Left ventricle myocardium superior (tissue), 1 donor: ENCODE results near the gene KIR2DL3. TPM values are rescaled to one million over a fixed set of nuclear protein-coding genes. Genes with fewer than 3 reads are reported as not detected.
"Not testable (repeated sequence)": the region's sequence is repeated elsewhere in the genome, so short reads cannot be mapped to it uniquely, and the experiment has no call there.

Experiments used
- ATAC-seq: fragments of 200-7000 bp; cut with Tn5 transposase; one replicate; pipeline ENCODE4 v1.9.1; 2020; ENCODE audit warnings: mild to moderate bottlenecking, moderate library complexity
- DNase-seq: peaks from one replicate; pipeline ENCODE4 v3.0.0-alpha.2; 2020
- intact Hi-C: fragments of 100-400 bp; cut with micrococcal nuclease; formaldehyde crosslinking; loops from one replicate; pipeline ENCODE4 v1.11.0; 2022
- total RNA-seq: library from RNA; stranded (reverse); fragmentation: NEBNext Ultra II Directional; extraction: Animal tissue kit (Norgen Biotek cat#: 25700); gene quantifications from one replicate; pipeline ENCODE4 v1.2.1, GENCODE V29; 2021
- donor health status: DM: no; HTN: yes; CAD: no; lungs with severe emphysema.

KIR2DL3 gene
- total RNA-seq, 1 donor from 2014 or later = not detected

- ATAC-seq (no peak), DNase-seq (no peak)
- intact Hi-C loops = no loop called here
Measured at GRCh38 chr19:54739587-54740497, 1.5 kb downstream of the KIR2DL3 start.

- intact Hi-C loops, DNase-seq, ATAC-seq: not testable (repeated sequence)
Measured at GRCh38 chr19:54741950-54742349, 3.6 kb downstream of the KIR2DL3 start.

GRCh38 chr19:54744080-54744479 lies 5.8 kb downstream of the KIR2DL3 start:
- DNase-seq, ATAC-seq, intact Hi-C loops: not testable (repeated sequence)

- DNase-seq, intact Hi-C loops, ATAC-seq: not testable (repeated sequence)
Measured at GRCh38 chr19:54747614-54748322, 9.5 kb downstream of the KIR2DL3 start.

GRCh38 chr19:54750276-54750675 lies 12.0 kb downstream of the KIR2DL3 start:
- ATAC-seq, intact Hi-C loops, DNase-seq: not testable (repeated sequence)

- DNase-seq, intact Hi-C loops, ATAC-seq: not testable (repeated sequence)
Measured at GRCh38 chr19:54756204-54757110, 18.1 kb downstream of the KIR2DL3 start.

GRCh38 chr19:54758577-54758976 lies 20.3 kb downstream of the KIR2DL3 start:
- DNase-seq, ATAC-seq, intact Hi-C loops: not testable (repeated sequence)

- intact Hi-C loops = not testable (repeated sequence)
Measured at GRCh38 chr19:54764219-54764618, 25.9 kb downstream of the KIR2DL3 start.

GRCh38 chr19:54766464-54766863 lies 28.2 kb downstream of the KIR2DL3 start:
- intact Hi-C loops, DNase-seq, ATAC-seq: not testable (repeated sequence)

More at GRCh38 chr19:54764219-54764618, 25.9 kb downstream of the KIR2DL3 start:
- ATAC-seq, DNase-seq: not testable (repeated sequence)

- intact Hi-C loops, ATAC-seq, DNase-seq: not testable (repeated sequence)
Measured at GRCh38 chr19:54769646-54770045, 31.3 kb downstream of the KIR2DL3 start, which contains the start of gene KIR2DL1. Gene KIR2DL1, plus strand, starts transcription at chr19:54769793. Its CDS starts 58 bp downstream, at chr19:54769851.

- DNase-seq, ATAC-seq, intact Hi-C loops: not testable (repeated sequence)
Measured at GRCh38 chr19:54770511-54770910, 32.2 kb downstream of the KIR2DL3 start.

GRCh38 chr19:54771018-54771960 lies 33.0 kb downstream of the KIR2DL3 start:
- ATAC-seq, intact Hi-C loops, DNase-seq: not testable (repeated sequence)

GRCh38 chr19:54772666-54773065 lies 34.4 kb downstream of the KIR2DL3 start:
- intact Hi-C loops, ATAC-seq, DNase-seq: not testable (repeated sequence)

GRCh38 chr19:54775095-54775815 lies 36.9 kb downstream of the KIR2DL3 start:
- intact Hi-C loops, ATAC-seq, DNase-seq: not testable (repeated sequence)

GRCh38 chr19:54775830-54776229 lies 37.5 kb downstream of the KIR2DL3 start:
- DNase-seq, intact Hi-C loops: not testable (repeated sequence)

GRCh38 chr19:54777851-54778250 lies 39.5 kb downstream of the KIR2DL3 start:
- DNase-seq, intact Hi-C loops, ATAC-seq: not testable (repeated sequence)

More at GRCh38 chr19:54775830-54776229, 37.5 kb downstream of the KIR2DL3 start:
- not testable (repeated sequence) for ATAC-seq

- intact Hi-C loops, ATAC-seq, DNase-seq: not testable (repeated sequence)
Measured at GRCh38 chr19:54778896-54779295, 40.6 kb downstream of the KIR2DL3 start.
